Upper lobe of left lung (tissue), 6 donors: ENCODE results near the gene BRCA2. TPM values are rescaled to one million over a fixed set of nuclear protein-coding genes. Genes with fewer than 3 reads are reported as not detected.

Source experiments
- ATAC-seq, 2 donors: fragments of 200-7000 bp; cut with Tn5 transposase; one replicate each; pipeline ENCODE4 v1.9.1; 2022; ENCODE audit warnings: mild to moderate bottlenecking in 2 of 2, moderate library complexity in 2 of 2; ENCODE audit not compliant: low FRiP score in 2 of 2
- DNase-seq, 2 donors: peaks; one replicate each; pipeline ENCODE4 v3.0.0-alpha.2; 2019 to 2020
- H3K27ac ChIP-seq, 4 donors: fragments of 200-600 bp; sonication (generic); one replicate each; pipeline ENCODE4 v1.5.1; 2016 to 2019
- H3K27me3 ChIP-seq, 4 donors: fragments of 200-600 bp; sonication (generic); one replicate each; pipeline ENCODE4 v1.5.1; 2017 to 2019
- H3K36me3 ChIP-seq, 4 donors: fragments of 200-600 bp; sonication (generic); one replicate each; pipeline ENCODE4 v1.5.1; 2016 to 2019
- H3K4me1 ChIP-seq, 4 donors: fragments of 200-600 bp; sonication (generic); one replicate each; pipeline ENCODE4 v1.5.1; 2018 to 2019
- H3K4me3 ChIP-seq, 4 donors: fragments of 200-600 bp; sonication (generic); one replicate each; pipeline ENCODE4 v1.5.1; 2017 to 2019; ENCODE audit warnings: mild to moderate bottlenecking in 2 of 4, moderate library complexity in 1 of 4
- H3K9me3 ChIP-seq, 4 donors: fragments of 200-600 bp; sonication (generic); one replicate each; pipeline ENCODE4 v1.5.1; 2018 to 2019
- EP300 ChIP-seq, 4 donors: sonication (generic); formaldehyde crosslinking; IDR thresholded peaks; one replicate each; pipeline ENCODE4 v1.5.1; 2017; ENCODE audit warnings: antibody characterized with exemption in 4 of 4, control low read depth in 2 of 4
- POLR2A ChIP-seq, 4 donors: fragments of 450-650 bp; IDR thresholded peaks; one replicate each; pipeline ENCODE4 v1.5.1; 2016 to 2017; ENCODE audit warnings: antibody characterized with exemption in 4 of 4, mild to moderate bottlenecking in 2 of 4
- POLR2AphosphoS5 ChIP-seq, 2 donors: sonication (generic); formaldehyde crosslinking; IDR thresholded peaks; one replicate each; pipeline ENCODE4 v1.5.1; 2017; ENCODE audit warnings: antibody characterized with exemption in 2 of 2
- WGBS, 2 donors: methylation state at CpG; one replicate each; pipeline ENCODE4 v1.1.5; 2017 to 2018; 5-methylcytosine and 5-hydroxymethylcytosine counted together
- total RNA-seq, 6 donors: library from RNA; depleted of rRNA in 4 of 6; stranded (reverse); fragments of >200 nt in 4 of 6; gene quantifications; one replicate each; pipeline versions ENCODE4 v1.1.0 to v1.2.1, GENCODE V29; 2016 to 2021
- TF ChIP-seq, protein P1 (sequence below), 6 experiments: fragments of 450-650 bp in 4 of 6; fragments of 200-600 bp in 2 of 6; sonication (generic) in 2 of 6; IDR thresholded peaks; one replicate each; pipeline ENCODE4 v1.5.1; 2016 to 2019; ENCODE audit warnings: antibody characterized with exemption in 6 of 6
- donor health status: DM: no; HTN: no; CAD: no; lungs with moderate emphysema.
- donor health status: DM: no; HTN: yes; CAD: no; lungs with severe emphysema.

Gene BRCA2
- total RNA-seq, 6 donors from 2014 or later: 2.6 to 9.4 (median 3.8) TPM

DNA sequence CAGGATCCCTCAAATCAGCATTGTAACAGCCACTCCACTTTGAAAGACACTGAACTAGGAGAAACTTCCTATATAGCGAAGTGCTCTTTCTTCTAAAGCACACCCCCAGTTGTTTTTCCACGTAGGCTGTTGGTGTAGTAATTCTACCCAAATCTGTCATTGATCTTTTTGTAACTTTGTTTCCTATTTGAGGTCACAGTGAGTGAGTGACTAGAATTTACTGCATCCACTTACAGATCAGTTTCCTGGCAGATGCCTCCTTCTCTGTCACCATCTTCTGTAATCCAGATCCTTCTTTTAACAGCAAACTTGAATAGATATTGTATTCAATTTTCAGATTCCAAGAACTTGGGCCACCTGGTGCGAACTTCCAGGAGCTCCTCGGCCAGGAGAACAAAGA, 15.4 kb upstream of the BRCA2 start:
- no peak overlapping the region for H3K4me3 ChIP-seq
- no peak overlapping the region for H3K27ac ChIP-seq
- H3K36me3 ChIP-seq: peaks cover 0 to 15% (median 7%) of the 10 kb centered on the region in 4 donors
- ATAC-seq (no peak), DNase-seq (no peak)
- H3K27me3 ChIP-seq: no peaks in the 10 kb centered on the region
- no peaks in the 10 kb centered on the region for H3K9me3 ChIP-seq
- H3K4me1 ChIP-seq: no peaks in the 10 kb centered on the region
- WGBS, 2 donors: 69 to 74% methylated on average over 4 of the region's 4 CpGs
- TF ChIP-seq POLR2A (IDR thresholded peaks at IDR 0.05) (no peak), EP300 (IDR thresholded peaks at IDR 0.05) (no peak), POLR2AphosphoS5 (IDR thresholded peaks at IDR 0.05) (no peak)
- TF ChIP-seq, protein P1, sequence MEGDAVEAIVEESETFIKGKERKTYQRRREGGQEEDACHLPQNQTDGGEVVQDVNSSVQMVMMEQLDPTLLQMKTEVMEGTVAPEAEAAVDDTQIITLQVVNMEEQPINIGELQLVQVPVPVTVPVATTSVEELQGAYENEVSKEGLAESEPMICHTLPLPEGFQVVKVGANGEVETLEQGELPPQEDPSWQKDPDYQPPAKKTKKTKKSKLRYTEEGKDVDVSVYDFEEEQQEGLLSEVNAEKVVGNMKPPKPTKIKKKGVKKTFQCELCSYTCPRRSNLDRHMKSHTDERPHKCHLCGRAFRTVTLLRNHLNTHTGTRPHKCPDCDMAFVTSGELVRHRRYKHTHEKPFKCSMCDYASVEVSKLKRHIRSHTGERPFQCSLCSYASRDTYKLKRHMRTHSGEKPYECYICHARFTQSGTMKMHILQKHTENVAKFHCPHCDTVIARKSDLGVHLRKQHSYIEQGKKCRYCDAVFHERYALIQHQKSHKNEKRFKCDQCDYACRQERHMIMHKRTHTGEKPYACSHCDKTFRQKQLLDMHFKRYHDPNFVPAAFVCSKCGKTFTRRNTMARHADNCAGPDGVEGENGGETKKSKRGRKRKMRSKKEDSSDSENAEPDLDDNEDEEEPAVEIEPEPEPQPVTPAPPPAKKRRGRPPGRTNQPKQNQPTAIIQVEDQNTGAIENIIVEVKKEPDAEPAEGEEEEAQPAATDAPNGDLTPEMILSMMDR (IDR thresholded peaks at IDR 0.05): no peak

DNA sequence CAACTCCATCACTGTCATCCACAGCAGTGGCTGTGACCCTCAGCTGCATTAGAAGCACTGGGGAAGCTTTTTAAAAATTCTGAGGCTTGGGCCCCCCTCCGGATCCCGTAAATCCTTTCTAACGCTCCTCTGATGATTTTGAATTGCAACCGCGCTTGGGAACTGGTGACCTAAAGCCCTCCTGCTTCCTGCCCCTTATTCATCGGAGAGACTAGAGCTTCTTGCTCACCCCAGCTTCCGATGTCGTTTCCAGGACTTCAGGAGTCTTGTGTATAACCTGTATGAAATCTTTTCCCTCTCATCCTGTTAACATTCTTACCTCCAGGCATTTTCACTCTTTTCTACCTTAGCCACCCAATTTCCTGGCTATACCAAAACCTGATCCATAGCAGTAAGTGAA, 14.9 kb upstream of the BRCA2 start:
- no peaks in the 10 kb centered on the region for H3K4me1 ChIP-seq
- no peaks in the 10 kb centered on the region for H3K27me3 ChIP-seq
- H3K9me3 ChIP-seq: no peaks in the 10 kb centered on the region
- H3K36me3 ChIP-seq: peaks cover 0 to 10% (median 3%) of the 10 kb centered on the region in 4 donors
- TF ChIP-seq POLR2A (IDR thresholded peaks at IDR 0.05) (no peak), EP300 (IDR thresholded peaks at IDR 0.05) (no peak)
- TF ChIP-seq, protein P1 (IDR thresholded peaks at IDR 0.05): no peak
- DNase-seq (no peak), ATAC-seq (no peak)
- H3K27ac ChIP-seq: no peak overlapping the region
- no peak overlapping the region for H3K4me3 ChIP-seq
- WGBS, 2 donors: 51 to 63% methylated on average over 8 of the region's 8 CpGs

DNA sequence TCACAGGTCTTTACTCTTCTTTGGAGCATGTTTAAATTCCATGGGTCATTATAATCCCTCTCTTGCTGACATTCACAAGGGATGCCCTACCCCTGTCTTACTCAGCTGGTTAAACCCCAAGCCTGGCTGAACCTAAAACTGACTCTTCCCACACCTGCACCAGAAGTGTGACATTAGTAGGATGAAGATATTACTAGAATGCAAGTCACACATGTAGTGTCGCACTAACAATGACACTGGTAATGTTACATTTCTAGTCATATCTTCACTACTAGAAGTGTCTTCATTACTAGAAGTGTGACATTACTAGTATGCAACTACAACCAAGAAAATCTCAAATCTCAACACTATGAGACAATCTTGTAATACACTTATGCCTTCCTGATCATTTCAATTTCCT, 14.4 kb upstream of the BRCA2 start:
- DNase-seq: no peak
- Histone ChIP-seq H3K27ac (no peak overlapping the region), H3K4me3 (no peak overlapping the region), H3K36me3 (peaks cover 0 to 5% (median 0%) of the 10 kb centered on the region in 4 donors), H3K9me3 (no peaks in the 10 kb centered on the region), H3K27me3 (no peaks in the 10 kb centered on the region), H3K4me1 (no peaks in the 10 kb centered on the region)
- 89 to 100% methylated on average over 1 of the region's 1 CpG for WGBS, 2 donors
- TF ChIP-seq POLR2AphosphoS5 (IDR thresholded peaks at IDR 0.05) (no peak), POLR2A (IDR thresholded peaks at IDR 0.05) (no peak), EP300 (IDR thresholded peaks at IDR 0.05) (no peak)
- TF ChIP-seq, protein P1 (IDR thresholded peaks at IDR 0.05): no peak
- no peak for ATAC-seq

DNA sequence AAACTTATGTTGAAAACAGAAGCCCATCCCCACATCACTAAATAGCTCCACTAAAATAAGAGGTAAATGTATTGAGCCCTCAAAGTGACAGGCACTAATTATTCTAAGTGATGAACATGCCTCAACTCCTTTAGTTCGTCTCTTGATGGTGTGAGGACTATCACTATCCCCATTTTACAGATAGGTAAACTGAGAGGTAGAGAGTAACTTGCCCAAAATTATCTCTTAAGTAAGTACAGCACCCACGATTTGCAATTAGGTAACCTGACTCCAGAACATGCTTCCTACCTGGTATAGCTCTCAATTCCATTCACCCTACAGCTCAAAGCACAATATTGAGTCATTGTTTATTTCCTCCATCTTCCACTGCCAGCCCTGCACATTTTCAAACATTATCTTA, 12.8 kb upstream of the BRCA2 start:
- Histone ChIP-seq H3K4me1 (no peaks in the 10 kb centered on the region), H3K27ac (no peak overlapping the region), H3K27me3 (no peaks in the 10 kb centered on the region), H3K36me3 (no peaks in the 10 kb centered on the region), H3K4me3 (no peak overlapping the region), H3K9me3 (no peaks in the 10 kb centered on the region)
- WGBS, 2 donors: 76 to 79% methylated on average over 2 of the region's 2 CpGs
- no peak for DNase-seq
- TF ChIP-seq, protein P1 (IDR thresholded peaks at IDR 0.05): no peak
- TF ChIP-seq EP300 (IDR thresholded peaks at IDR 0.05) (no peak), POLR2A (IDR thresholded peaks at IDR 0.05) (no peak), POLR2AphosphoS5 (IDR thresholded peaks at IDR 0.05) (no peak)
- ATAC-seq: no peak

DNA sequence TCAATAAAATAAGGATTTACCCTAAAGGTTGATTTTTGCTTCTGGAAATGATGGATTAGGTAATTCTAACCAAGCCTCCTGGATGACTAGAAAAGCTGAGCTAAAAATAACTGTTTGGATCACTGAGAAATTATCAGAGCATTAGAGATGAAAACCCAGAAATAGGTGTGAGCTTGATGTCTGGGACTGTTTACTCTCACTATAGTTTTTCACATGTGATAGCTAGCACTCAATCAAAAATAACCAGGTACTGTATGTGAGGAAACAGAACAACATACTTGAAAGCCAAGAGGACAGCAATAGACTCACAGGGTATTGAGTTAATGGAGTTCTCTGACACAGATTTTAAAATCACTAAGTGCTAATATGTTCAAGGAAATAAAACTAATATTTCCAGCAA, 9.7 kb upstream of the BRCA2 start:
- H3K36me3 ChIP-seq: no peaks in the 10 kb centered on the region
- H3K27me3 ChIP-seq: no peaks in the 10 kb centered on the region
- no peak overlapping the region for H3K27ac ChIP-seq
- DNase-seq (no peak), ATAC-seq (no peak)
- peaks cover 0 to 10% (median 7%) of the 10 kb centered on the region in 4 donors for H3K4me1 ChIP-seq
- TF ChIP-seq, protein P1 (IDR thresholded peaks at IDR 0.05): no peak
- TF ChIP-seq POLR2A (IDR thresholded peaks at IDR 0.05) (no peak), EP300 (IDR thresholded peaks at IDR 0.05) (no peak), POLR2AphosphoS5 (IDR thresholded peaks at IDR 0.05) (no peak)
- H3K9me3 ChIP-seq: no peaks in the 10 kb centered on the region
- H3K4me3 ChIP-seq: no peak overlapping the region
